IPS-NIHi11 (cell line): ENCODE results near the gene ZNF722.
"Not testable (repeated sequence)": the region's sequence is repeated elsewhere in the genome, so short reads cannot be mapped to it uniquely, and the experiment has no call there.

Source experiments
- DNase-seq: peaks from one replicate; pipeline ENCODE4 v3.0.0; 2012; ENCODE audit warnings: mixed read lengths, low spot score

The ZNF722 gene

GRCh38 chr7:63998549-63998948 is at the start of gene ZNF722:
TSS of gene ZNF722 (plus strand) at chr7:63998849. CDS start at chr7:63998962, 113 bp downstream.
- DNase-seq: no peak

GRCh38 chr7:63953181-63953580 is 45.5 kb upstream of the ZNF722 start:
- DNase-seq: no peak

- DNase-seq: no peak
These were observed 30.0 kb upstream of the ZNF722 start for GRCh38 chr7:63968629-63969028.

GRCh38 chr7:64015496-64015895 is 16.8 kb downstream of the ZNF722 start:
- DNase-seq: not testable (repeated sequence)

GRCh38 chr7:64035388-64035787 is 36.7 kb downstream of the ZNF722 start:
- DNase-seq: no peak

GRCh38 chr7:64037095-64037494 is 38.4 kb downstream of the ZNF722 start:
- no peak for DNase-seq

- no peak for DNase-seq
These were observed 46.8 kb downstream of the ZNF722 start, which contains the start of gene ZNF727 for GRCh38 chr7:64045301-64046040. TSS of gene ZNF727 (plus strand) at chr7:64045434. CDS start at chr7:64045622, 188 bp downstream.

- DNase-seq: no peak
These were observed 47.4 kb downstream of the ZNF722 start for GRCh38 chr7:64046041-64046389.
